Urinary bladder (tissue), 4 donors: ENCODE data around the gene ZNF804B. TPM values are rescaled to one million over a fixed set of nuclear protein-coding genes. Genes with fewer than 3 reads are reported as not detected.
A peak's percentile ranks its signal among the peaks of the same experiment; 100 is the strongest.

ENCODE experiments used
- DNase-seq: peaks from one replicate; pipeline ENCODE4 v3.0.0-alpha.2; 2015; ENCODE audit errors: extremely low spot score
- H3K27ac ChIP-seq: one replicate; pipeline ENCODE4 v1.5.1; 2013; ENCODE audit warnings: low read depth, mild to moderate bottlenecking, moderate library complexity
- H3K36me3 ChIP-seq: one replicate; pipeline ENCODE4 v1.6.1; 2013; ENCODE audit warnings: mild to moderate bottlenecking, moderate library complexity; ENCODE audit not compliant: insufficient read depth
- H3K4me1 ChIP-seq: one replicate; pipeline ENCODE4 v1.6.1; 2013; ENCODE audit warnings: mild to moderate bottlenecking, moderate library complexity; ENCODE audit not compliant: insufficient read depth
- H3K4me3 ChIP-seq: one replicate; pipeline ENCODE4 v1.5.1; 2013; ENCODE audit warnings: low read depth, low read length
- WGBS: extraction: QIAGEN DNeasy Blood & Tissue Kit; methylation state at CpG from one replicate; pipeline ENCODE4 v1.1.7; 2013; 5-methylcytosine and 5-hydroxymethylcytosine counted together
- polyA plus RNA-seq: library from polyadenylated mRNA; stranded (reverse); fragments of 200-250 nt; gene quantifications from one replicate; pipeline ENCODE4 v1.2.3, GENCODE V29; 2013
- total RNA-seq: library from RNA; depleted of rRNA; stranded (reverse); fragments of >200 nt; gene quantifications from one replicate; pipeline ENCODE4 v1.2.3, GENCODE V29; 2014
- donor health status: healthy with polysubstance abuse.
- donor health status: healthy.

ZNF804B gene
- total RNA-seq: 1.2 TPM
- not detected for polyA plus RNA-seq

DNA sequence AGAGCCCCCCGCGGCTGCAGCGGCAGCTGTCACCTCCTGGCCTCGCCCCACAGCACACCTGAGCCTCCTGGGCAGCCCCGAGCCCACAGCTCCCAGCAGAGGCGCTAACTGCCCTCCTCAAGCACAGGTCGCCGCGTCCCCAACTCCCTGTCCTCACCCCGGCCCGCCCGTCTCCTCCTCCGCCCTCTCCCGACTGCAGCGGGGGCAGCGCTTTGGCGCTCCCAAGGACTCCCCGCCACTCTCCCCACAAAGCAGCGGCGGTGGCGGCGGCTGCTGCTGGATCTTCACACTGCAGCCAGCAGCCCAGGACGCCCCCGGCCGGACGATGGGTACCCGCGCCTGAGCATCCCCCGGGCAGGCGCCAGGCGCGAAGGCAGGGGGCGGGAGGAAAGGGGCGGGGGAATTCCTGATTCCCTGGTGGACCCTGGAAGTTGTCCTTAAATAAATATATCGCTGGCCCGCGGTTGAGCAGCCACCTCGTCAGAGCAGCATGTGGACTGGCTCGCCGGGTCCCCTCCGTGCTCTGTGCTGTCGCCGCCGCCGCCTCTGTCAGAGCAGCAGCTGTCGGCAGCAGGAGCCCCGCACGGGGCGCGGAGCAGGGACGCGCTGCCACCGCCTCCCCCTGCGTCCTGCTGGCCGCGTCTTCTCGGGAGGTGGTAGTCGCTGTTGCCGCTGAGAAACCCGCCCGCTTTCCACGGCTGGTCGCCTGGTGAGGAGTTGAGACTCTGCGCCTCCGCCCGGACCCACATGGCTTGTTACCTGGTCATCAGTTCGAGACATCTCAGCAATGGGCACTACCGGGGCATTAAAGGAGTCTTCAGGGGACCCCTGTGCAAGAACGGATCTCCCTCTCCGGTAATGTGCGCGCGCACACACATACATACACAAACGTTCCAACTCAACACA lies at the start of gene ZNF804B:
Gene ZNF804B, plus strand, starts transcription at position 471 of the 906 bp plus-strand sequence. Its CDS starts 277 bp downstream, at position 748.
- peak within 1 kb of the TSS; percentile 40 for H3K4me3 ChIP-seq
- WGBS: 2% methylated on average over 74 of the region's 74 CpGs
- H3K36me3 ChIP-seq: no peaks in the 10 kb centered on the region
- no peak within 1 kb of the TSS for H3K27ac ChIP-seq
- DNase-seq: no peak
- H3K4me1 ChIP-seq: peaks cover 3% of the 10 kb centered on the region

DNA sequence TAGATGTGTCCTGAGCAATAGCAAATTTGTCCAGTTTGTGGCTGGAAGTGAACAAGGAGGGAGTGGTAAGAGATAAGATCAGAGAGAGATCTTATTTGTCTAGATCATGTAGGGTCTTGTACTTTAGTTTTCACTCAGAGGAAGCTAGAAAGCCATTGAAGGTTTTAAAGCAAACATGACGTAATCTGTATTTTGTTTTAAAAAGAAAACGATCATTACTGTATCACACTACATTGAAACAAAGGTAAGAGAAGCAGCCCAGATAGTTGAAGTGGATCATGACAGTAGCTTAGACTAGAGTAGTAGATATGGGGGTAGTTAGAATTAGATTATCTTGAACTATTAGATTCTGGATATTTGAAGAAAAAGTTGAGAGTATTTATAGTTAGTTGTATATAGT lies 23.6 kb upstream of the ZNF804B start:
- WGBS: 62% methylated on average over 2 of the region's 2 CpGs
- Histone ChIP-seq H3K27ac (no peak overlapping the region), H3K4me1 (no peaks in the 10 kb centered on the region), H3K36me3 (no peaks in the 10 kb centered on the region), H3K4me3 (no peak overlapping the region)
- DNase-seq: no peak

DNA sequence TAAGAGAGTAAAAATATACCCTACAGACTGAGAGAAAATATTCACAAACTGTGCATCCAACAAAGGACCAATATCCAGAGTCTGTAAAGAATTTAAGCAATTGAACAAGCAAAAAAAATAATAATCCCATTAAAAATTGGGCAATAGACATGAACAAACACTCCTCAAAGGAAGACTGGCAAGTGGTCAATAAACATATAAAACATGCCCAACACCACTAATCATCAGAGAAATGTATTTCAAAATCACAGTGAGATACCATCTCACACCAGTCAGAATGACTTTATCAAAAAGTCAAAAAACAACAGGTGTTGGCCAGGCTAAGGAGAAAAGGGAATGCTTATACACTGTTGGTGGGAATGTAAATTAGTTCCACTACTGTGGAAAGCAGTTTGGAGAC lies 21.9 kb upstream of the ZNF804B start:
- Histone ChIP-seq H3K4me3 (no peak overlapping the region), H3K27ac (no peak overlapping the region), H3K36me3 (no peaks in the 10 kb centered on the region), H3K4me1 (no peaks in the 10 kb centered on the region)
- no peak for DNase-seq

DNA sequence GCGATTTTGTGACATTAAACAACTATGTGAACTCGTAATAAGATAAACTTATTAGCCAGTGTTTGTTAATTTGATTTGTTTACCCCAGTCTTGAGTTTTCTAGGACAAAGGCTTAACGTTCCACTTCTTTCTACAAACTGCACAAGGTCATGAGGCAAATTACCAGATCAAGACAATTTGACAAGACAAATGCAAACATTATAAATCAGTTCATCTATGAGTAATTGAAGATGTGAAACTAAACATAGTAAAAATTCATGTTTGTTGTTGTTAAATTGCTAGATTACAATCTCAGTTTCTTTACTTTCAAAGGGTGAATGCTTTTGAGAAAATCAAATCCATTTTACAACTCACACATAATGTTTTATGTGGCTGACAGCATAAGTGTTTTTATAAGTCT lies 13.4 kb upstream of the ZNF804B start:
- Histone ChIP-seq H3K27ac (no peak overlapping the region), H3K4me1 (no peaks in the 10 kb centered on the region), H3K36me3 (no peaks in the 10 kb centered on the region), H3K4me3 (no peak overlapping the region)
- whole genome bisulfite sequencing: 45% methylated on average over 3 of the region's 3 CpGs
- DNase-seq: no peak

DNA sequence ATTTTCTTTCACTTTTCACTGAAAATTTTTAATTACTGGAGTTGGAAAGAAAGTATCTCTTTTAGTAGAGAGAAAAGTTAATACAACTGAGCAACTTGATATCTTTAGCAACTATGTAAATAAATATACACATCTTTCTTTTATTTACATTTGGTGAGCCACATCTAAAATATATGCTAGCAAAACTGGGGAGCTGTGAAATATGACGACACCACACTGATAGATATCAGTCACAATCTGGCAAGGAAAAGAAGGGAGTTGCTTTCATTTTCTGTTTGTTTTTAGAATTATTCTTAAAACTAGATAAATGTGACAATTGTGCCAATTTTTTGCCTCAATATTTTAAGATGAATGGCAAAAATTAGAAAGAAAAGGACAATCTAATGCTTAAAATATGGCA lies 2.7 kb upstream of the ZNF804B start:
- 74% methylated on average over 1 of the region's 1 CpG for WGBS
- DNase-seq: no peak
- no peak overlapping the region for H3K4me3 ChIP-seq
- H3K36me3 ChIP-seq: no peaks in the 10 kb centered on the region
- H3K27ac ChIP-seq: no peak overlapping the region
- peaks cover 3% of the 10 kb centered on the region for H3K4me1 ChIP-seq

DNA sequence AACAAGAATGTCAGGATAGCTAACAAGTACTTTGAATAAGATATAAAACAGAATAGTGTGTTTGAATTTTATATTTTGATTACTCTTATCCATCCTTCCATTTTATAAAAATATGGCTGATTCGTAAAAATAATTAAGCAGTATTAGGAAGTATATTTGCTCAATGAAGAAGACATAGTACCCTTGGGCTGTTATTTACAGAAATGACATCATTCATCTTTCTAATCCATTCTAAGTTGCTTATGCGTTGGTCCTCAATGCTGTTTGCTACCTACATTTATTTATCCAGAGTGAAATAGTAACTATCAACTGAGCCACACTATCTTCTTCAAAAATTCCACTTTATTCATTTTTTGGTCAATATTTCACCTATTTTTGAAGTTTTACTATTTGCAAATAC lies 2.1 kb upstream of the ZNF804B start:
- 85% methylated on average over 2 of the region's 2 CpGs for WGBS

DNA sequence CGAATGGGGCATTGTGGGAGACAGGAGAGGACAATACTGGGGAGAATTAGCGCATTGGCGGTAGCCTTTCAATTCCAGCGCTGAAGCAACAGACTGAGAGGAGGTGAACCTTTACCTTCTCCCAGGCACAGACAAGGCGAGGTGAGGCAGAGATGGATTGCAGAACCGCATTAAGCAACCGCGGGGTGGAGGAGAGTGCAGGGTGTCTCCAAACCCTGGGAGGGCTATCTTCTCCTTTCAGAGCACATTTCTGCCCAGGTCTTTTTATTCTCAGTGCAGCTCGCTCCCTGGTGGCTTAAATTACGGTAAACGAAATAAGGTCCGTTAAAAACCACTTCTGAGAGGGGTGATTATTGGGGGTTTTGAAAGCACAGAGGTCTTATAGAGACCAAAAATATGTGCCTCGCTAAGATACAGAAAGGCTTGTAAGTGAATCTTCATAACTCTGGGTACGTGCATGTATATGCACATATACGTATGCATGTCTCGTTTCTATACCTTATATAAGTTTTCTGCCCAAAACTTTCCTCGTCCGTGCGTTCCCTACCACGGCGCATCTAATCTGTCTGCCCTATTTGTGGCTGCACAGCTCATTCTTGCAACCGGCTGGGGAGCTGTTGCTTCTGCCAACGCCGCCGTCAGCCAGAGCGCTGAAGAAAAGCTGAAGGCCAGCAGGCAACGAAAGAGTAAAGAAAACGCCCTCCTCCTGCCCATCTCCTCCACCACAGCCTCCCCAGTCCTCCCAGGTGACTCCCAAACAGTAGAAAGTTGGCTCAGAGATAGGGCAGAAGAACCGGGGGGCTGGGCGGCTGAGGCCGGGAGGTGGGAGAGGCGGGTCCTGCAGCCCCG lies 895 bp upstream of the ZNF804B start:
- Histone ChIP-seq H3K36me3 (no peaks in the 10 kb centered on the region), H3K4me1 (peaks cover 3% of the 10 kb centered on the region), H3K4me3 (peak overlapping the region; percentile 40), H3K27ac (no peak overlapping the region)
- no peak for DNase-seq
- 5% methylated on average over 33 of the region's 33 CpGs for WGBS

More for the DNA sequence above, 2.1 kb upstream of the ZNF804B start:
- no peak for DNase-seq
- H3K36me3 ChIP-seq: no peaks in the 10 kb centered on the region
- no peak overlapping the region for H3K4me3 ChIP-seq
- no peak overlapping the region for H3K27ac ChIP-seq
- H3K4me1 ChIP-seq: peaks cover 3% of the 10 kb centered on the region

DNA sequence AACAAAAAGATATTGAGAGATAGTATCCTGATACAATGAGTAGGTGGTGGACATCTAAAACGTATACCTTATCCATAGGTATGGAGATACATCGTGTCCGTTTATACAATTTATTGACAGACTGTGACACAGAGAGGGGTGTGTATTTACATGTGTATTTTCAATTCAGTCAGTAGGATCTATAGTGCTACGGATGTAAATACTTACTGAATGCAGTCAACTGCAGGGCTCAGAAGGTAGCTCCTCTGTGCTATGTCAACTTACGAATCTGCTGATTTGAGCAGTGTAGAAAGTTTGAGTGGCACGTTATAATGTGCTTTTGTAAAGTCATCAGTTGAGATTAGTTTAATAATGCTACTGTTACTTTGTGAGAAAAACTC lies 626 bp downstream of the ZNF804B start:
- WGBS: 28% methylated on average over 6 of the region's 6 CpGs
- DNase-seq: no peak
- peaks cover 3% of the 10 kb centered on the region for H3K4me1 ChIP-seq
- H3K27ac ChIP-seq: no peak overlapping the region
- no peak overlapping the region for H3K4me3 ChIP-seq
- no peaks in the 10 kb centered on the region for H3K36me3 ChIP-seq

DNA sequence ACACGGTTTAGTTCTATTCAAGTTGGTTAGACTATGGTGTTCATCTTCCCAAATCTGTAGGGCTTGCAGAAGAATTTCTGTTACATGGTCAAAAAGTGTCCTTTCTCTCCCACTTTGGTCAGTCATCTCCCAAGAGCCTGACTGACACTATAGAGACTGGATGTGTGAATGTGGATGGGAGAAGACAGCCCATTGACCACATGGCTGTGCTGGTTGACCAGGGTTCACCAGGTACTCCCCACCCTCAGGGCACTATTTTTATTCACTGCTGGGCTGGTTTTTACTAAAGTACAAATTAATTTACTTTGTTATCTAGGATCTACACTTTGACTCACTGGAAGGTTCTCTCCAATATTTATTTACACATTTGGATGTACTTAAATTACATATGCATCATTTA lies 2.3 kb downstream of the ZNF804B start:
- no peaks in the 10 kb centered on the region for H3K36me3 ChIP-seq
- no peak for DNase-seq
- H3K4me1 ChIP-seq: peaks cover 3% of the 10 kb centered on the region
- whole genome bisulfite sequencing: 63% methylated on average over 1 of the region's 1 CpG
- no peak overlapping the region for H3K27ac ChIP-seq
- no peak overlapping the region for H3K4me3 ChIP-seq

DNA sequence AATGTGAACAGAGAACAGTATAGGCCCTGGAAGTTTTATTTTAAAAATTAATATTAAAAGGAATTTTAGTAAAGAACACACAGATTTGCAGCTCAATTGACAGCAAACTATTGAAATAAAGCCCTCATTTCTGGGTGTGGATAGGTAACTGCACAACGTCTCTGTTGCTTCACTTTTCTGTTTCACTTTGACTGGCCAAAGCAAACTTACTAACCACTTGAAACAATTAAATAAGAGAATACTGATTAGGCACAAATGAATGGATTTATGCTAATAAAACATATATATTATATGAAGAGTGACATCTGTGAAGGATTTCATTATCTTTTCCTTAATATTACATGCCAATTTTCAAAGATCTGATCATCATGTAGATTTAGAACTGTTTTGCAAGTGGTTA lies 11.9 kb downstream of the ZNF804B start:
- no peaks in the 10 kb centered on the region for H3K36me3 ChIP-seq
- DNase-seq: no peak
- no peaks in the 10 kb centered on the region for H3K4me1 ChIP-seq
- no peak overlapping the region for H3K4me3 ChIP-seq
- no peak overlapping the region for H3K27ac ChIP-seq
- WGBS: 87% methylated on average over 1 of the region's 1 CpG

DNA sequence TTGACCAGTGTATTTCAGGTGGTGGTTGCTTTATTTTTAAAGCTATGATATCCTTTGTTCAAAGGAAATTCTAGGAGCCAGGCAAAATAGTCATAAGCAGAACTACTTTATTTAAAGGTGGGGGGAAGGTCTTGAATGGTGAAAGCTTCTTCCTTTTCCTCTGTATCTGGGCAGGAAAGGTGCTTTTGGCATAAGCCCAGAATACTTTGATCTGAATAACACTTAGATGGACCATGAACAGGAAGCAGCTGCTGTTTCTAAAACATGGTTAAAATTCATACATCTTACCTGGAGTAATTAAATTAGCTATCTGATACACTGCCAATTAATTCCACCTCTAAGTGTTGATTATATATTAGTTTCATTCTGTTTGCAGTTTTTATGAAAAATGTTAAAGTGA lies 13.3 kb downstream of the ZNF804B start:
- H3K27ac ChIP-seq: no peak overlapping the region
- DNase-seq: no peak
- H3K36me3 ChIP-seq: no peaks in the 10 kb centered on the region
- H3K4me3 ChIP-seq: no peak overlapping the region
- H3K4me1 ChIP-seq: no peaks in the 10 kb centered on the region

DNA sequence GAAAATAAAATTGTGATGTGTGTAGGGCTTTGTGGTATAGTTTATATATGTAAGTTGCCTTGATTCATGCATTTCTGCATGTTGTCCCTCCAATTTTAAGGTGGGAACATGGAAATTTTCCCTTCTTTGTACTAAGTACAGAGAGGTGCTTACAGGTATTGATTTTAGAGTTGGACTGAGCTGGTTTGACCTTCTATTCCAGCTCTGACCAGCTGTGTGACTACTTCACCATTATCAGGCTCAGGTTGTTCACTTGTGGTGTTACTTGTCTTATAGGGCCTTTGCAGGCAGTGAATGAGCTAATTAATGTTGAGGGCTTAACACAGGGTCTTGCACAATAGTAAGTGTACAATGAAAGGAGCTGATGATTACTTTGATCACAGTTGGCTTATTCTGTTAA lies 16.3 kb downstream of the ZNF804B start:
- H3K36me3 ChIP-seq: no peaks in the 10 kb centered on the region
- no peaks in the 10 kb centered on the region for H3K4me1 ChIP-seq
- no peak for DNase-seq
- no peak overlapping the region for H3K4me3 ChIP-seq
- no peak overlapping the region for H3K27ac ChIP-seq

DNA sequence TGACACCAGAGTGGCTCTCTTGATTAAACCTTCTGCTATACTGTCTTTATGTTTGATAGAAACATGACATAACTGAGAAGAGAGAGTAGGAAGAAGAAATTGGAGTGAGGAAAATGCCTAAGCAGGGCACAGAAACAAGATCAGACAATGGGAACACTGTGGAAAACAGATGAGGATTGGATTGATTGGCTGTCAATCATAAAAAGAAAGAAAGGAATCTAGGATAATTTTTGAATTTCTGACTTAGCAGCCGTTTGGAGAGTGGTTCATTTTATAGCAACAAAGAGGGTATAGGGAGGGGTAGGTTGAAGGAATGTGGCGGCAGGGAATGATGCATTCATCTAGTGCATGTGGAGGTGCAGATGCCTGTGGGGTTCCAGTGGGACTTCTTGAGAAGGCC lies 28.3 kb downstream of the ZNF804B start:
- no peak for DNase-seq
- 71% methylated on average over 2 of the region's 2 CpGs for WGBS
- Histone ChIP-seq H3K4me1 (no peaks in the 10 kb centered on the region), H3K36me3 (no peaks in the 10 kb centered on the region), H3K4me3 (no peak overlapping the region), H3K27ac (no peak overlapping the region)

DNA sequence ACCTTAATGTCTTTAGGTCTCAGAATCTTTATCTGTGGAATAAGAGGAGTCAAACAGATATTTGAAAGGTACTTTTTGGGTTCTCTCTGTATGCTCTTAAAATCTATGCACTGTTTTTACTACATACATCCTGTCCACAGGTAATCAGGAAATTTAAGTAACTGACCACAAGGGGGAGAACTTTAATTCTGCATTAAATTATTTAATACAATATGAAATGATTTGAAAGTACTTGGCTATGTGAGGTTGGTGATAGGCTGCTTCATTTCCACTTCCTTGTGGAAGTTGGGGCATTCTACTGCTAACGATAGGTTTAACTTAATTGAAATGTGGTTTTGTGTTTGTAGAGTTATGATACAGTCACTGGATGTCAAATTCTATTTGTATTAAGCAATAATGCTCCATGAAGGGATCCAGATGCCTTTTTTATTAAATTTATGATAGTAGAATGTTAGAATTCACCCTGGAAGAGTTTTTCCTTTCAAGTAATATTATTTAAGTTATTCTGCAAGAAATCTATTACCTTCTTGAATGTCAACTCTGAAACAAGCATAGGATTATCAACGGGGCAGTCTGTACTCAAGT lies 30.1 kb downstream of the ZNF804B start:
- WGBS: 70% methylated on average over 2 of the region's 2 CpGs
- H3K36me3 ChIP-seq: no peaks in the 10 kb centered on the region
- no peak overlapping the region for H3K27ac ChIP-seq
- no peak for DNase-seq
- H3K4me1 ChIP-seq: no peaks in the 10 kb centered on the region
- H3K4me3 ChIP-seq: no peak overlapping the region
